ENCODE data around the gene JAKMIP1. TPM values are rescaled to one million over a fixed set of nuclear protein-coding genes. Genes with fewer than 3 reads are reported as not detected.

JAKMIP1 gene
- total and polyA plus RNA-seq, 2 donors (not counting 1 experiment from before 2014, with no cell fraction given) = 0.49 to 1.0 TPM

DNA sequence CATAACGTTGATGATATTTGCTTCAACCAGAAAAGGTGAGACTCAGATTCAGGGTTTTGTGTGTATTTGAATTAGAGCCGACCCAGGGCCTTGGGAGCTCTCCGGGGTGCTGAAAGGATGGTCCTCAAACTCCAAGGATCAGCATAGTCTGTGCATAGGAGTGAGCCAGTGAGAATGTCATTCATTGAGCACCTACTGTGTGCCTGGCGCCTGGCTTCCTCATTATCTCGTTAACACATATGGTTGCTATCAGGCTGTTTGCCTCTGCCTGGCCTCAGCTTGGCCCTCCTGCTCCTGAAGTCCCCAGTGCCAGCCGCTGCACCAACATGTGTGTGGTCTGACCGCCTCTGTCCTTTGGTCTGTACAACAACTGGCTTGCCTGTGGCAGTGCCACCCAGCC is 25.1 kb upstream of the JAKMIP1 start:
- no peak overlapping the region for H3K4me3 ChIP-seq (ENCODE audit: control extremely low read depth in 1 of 5, extremely low read depth in 1 of 5, insufficient read depth in 1 of 5, low read depth in 2 of 5, low read length in 4 of 5)
- 52% methylated on average over 6 of the region's 7 CpGs for WGBS (ENCODE audit: insufficient coverage)
- H4K20me1 ChIP-seq (ENCODE audit: control insufficient read depth, insufficient read depth, low read length, poor library complexity, severe bottlenecking) = no peaks in the 10 kb centered on the region
- peaks cover 0 to 30% (median 14%) of the 10 kb centered on the region in 4 experiments for H3K27me3 ChIP-seq (replicated peaks in 1 of 4; ENCODE audit: control extremely low read depth in 1 of 4, control insufficient read depth in 3 of 4, insufficient read depth in 4 of 4, low read length in 3 of 4)
- no peaks in the 10 kb centered on the region for H3K9me3 Mint-ChIP-seq (ENCODE audit: insufficient read depth)
- CTCF ChIA-PET = interaction anchor here (0.9 kb wide), 1 partner anchor 24 kb away, joined by 3 read pairs; no protein-coding TSS in a partner anchor
- peaks cover 0 to 5% of the 10 kb centered on the region in 2 donors for H3K4me1 ChIP-seq (ENCODE audit: control insufficient read depth in 2 of 2, insufficient read depth in 2 of 2, low read length in 2 of 2)
- no peak overlapping the region for H3K27ac Mint-ChIP-seq
- no peak for ATAC-seq (ENCODE audit: low read depth)
- H3K9ac ChIP-seq (ENCODE audit: low read length) = no peak overlapping the region
- intact Hi-C loops (cut with micrococcal nuclease) = no loop called here
- H3K4me3 Mint-ChIP-seq = no peak overlapping the region
- peaks cover 0 to 18% (median 6%) of the 10 kb centered on the region in 3 donors for H3K9me3 ChIP-seq (ENCODE audit: control extremely low read depth in 1 of 3, control insufficient read depth in 2 of 3, insufficient read depth in 1 of 3, low read length in 2 of 3)
- H3K4me2 ChIP-seq (replicated peaks; ENCODE audit: low read depth, low read length, poor library complexity, severe bottlenecking) = no peak overlapping the region
- DNase-seq = no peak
- peaks cover 39% of the 10 kb centered on the region for H3K27me3 Mint-ChIP-seq
- H3K4me1 Mint-ChIP-seq = no peaks in the 10 kb centered on the region
- POLR2A ChIA-PET = no interaction called here
- H2AFZ ChIP-seq (ENCODE audit: insufficient read depth, low read depth, low read length, poor library complexity, severe bottlenecking) = no peak overlapping the region
- H3K36me3 ChIP-seq (replicated peaks in 1 of 2; ENCODE audit: control extremely low read depth in 1 of 2, control insufficient read depth in 1 of 2, extremely low read depth in 1 of 2, insufficient read depth in 2 of 2, low read length in 1 of 2) = no peaks in the 10 kb centered on the region
- no peaks in the 10 kb centered on the region for H3K79me2 ChIP-seq (ENCODE audit: control insufficient read depth, insufficient read depth, low read length)
- TF ChIP-seq EZH2 (IDR thresholded peaks at IDR 0.05; ENCODE audit: borderline replicate concordance, insufficient read depth, low read depth, low read length, poor library complexity, severe bottlenecking) = no peak
- TF ChIP-seq, protein P1, sequence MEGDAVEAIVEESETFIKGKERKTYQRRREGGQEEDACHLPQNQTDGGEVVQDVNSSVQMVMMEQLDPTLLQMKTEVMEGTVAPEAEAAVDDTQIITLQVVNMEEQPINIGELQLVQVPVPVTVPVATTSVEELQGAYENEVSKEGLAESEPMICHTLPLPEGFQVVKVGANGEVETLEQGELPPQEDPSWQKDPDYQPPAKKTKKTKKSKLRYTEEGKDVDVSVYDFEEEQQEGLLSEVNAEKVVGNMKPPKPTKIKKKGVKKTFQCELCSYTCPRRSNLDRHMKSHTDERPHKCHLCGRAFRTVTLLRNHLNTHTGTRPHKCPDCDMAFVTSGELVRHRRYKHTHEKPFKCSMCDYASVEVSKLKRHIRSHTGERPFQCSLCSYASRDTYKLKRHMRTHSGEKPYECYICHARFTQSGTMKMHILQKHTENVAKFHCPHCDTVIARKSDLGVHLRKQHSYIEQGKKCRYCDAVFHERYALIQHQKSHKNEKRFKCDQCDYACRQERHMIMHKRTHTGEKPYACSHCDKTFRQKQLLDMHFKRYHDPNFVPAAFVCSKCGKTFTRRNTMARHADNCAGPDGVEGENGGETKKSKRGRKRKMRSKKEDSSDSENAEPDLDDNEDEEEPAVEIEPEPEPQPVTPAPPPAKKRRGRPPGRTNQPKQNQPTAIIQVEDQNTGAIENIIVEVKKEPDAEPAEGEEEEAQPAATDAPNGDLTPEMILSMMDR (IDR thresholded peaks at IDR 0.05) = no peak
- H3K27ac ChIP-seq (ENCODE audit: low read length in 2 of 2) = no peak overlapping the region

DNA sequence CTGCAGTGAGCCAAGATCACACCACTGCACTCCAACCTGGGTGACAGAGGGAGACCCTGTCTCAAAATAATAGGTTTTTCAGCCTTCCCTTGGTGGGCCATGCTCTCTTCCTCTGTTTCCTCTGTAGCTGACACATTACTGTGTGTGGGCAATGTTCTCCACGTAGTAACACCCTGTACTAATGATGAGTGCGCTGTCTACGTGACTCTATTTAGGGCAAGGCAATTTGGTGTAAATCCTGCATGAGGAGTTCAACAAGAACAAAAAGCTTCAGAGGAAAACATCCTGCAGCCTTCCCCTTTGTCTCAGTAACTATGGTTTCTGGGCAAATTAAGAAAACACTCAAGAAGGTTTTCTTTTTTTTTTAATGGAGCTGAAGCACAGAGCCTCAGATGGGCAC is 24.4 kb upstream of the JAKMIP1 start:
- H3K9me3 Mint-ChIP-seq (ENCODE audit: insufficient read depth) = no peaks in the 10 kb centered on the region
- H3K4me1 Mint-ChIP-seq = no peaks in the 10 kb centered on the region
- ATAC-seq (ENCODE audit: low read depth) (no peak), DNase-seq (no peak)
- CTCF ChIA-PET = no interaction called here
- POLR2A ChIA-PET = no interaction called here
- H3K4me3 ChIP-seq (ENCODE audit: control extremely low read depth in 1 of 5, extremely low read depth in 1 of 5, insufficient read depth in 1 of 5, low read depth in 2 of 5, low read length in 4 of 5) = no peak overlapping the region
- peaks cover 0 to 33% (median 17%) of the 10 kb centered on the region in 4 experiments for H3K27me3 ChIP-seq (replicated peaks in 1 of 4; ENCODE audit: control extremely low read depth in 1 of 4, control insufficient read depth in 3 of 4, insufficient read depth in 4 of 4, low read length in 3 of 4)
- no peak overlapping the region for H3K4me2 ChIP-seq (replicated peaks; ENCODE audit: low read depth, low read length, poor library complexity, severe bottlenecking)
- no peaks in the 10 kb centered on the region for H3K79me2 ChIP-seq (ENCODE audit: control insufficient read depth, insufficient read depth, low read length)
- H3K27ac ChIP-seq (ENCODE audit: low read length in 2 of 2) = no peak overlapping the region
- no peak for TF ChIP-seq EZH2 (IDR thresholded peaks at IDR 0.05; ENCODE audit: borderline replicate concordance, insufficient read depth, low read depth, low read length, poor library complexity, severe bottlenecking)
- TF ChIP-seq, protein P1 (IDR thresholded peaks at IDR 0.05) = no peak
- intact Hi-C loops (cut with micrococcal nuclease) = no loop called here
- WGBS (ENCODE audit: insufficient coverage) = 83% methylated on average over 3 of the region's 3 CpGs
- no peak overlapping the region for H3K4me3 Mint-ChIP-seq
- no peaks in the 10 kb centered on the region for H4K20me1 ChIP-seq (ENCODE audit: control insufficient read depth, insufficient read depth, low read length, poor library complexity, severe bottlenecking)
- H3K36me3 ChIP-seq (replicated peaks in 1 of 2; ENCODE audit: control extremely low read depth in 1 of 2, control insufficient read depth in 1 of 2, extremely low read depth in 1 of 2, insufficient read depth in 2 of 2, low read length in 1 of 2) = no peaks in the 10 kb centered on the region
- peaks cover 0 to 5% of the 10 kb centered on the region in 2 donors for H3K4me1 ChIP-seq (ENCODE audit: control insufficient read depth in 2 of 2, insufficient read depth in 2 of 2, low read length in 2 of 2)
- no peak overlapping the region for H2AFZ ChIP-seq (ENCODE audit: insufficient read depth, low read depth, low read length, poor library complexity, severe bottlenecking)
- no peak overlapping the region for H3K9ac ChIP-seq (ENCODE audit: low read length)
- no peak overlapping the region for H3K27ac Mint-ChIP-seq
- peaks cover 44% of the 10 kb centered on the region for H3K27me3 Mint-ChIP-seq
- peaks cover 0 to 20% (median 6%) of the 10 kb centered on the region in 3 donors for H3K9me3 ChIP-seq (ENCODE audit: control extremely low read depth in 1 of 3, control insufficient read depth in 2 of 3, insufficient read depth in 1 of 3, low read length in 2 of 3)
